Gastrocnemius medialis (tissue), 4 donors: Measurements from ENCODE around the gene ITIH5. TPM values are rescaled to one million over a fixed set of nuclear protein-coding genes. Genes with fewer than 3 reads are reported as not detected.

Experiments
- ATAC-seq, 2 donors: fragments of 150-250 bp; one replicate each; pipeline ENCODE4 v1.9.1; 2016
- DNase-seq, 2 donors: peaks; one replicate each; pipeline ENCODE4 v3.0.0-alpha.2; 2019
- H3K27ac ChIP-seq, 4 donors: fragments of 200-600 bp; sonication (generic); 1 replicate in 1 of 4; 2 replicates in 3 of 4; pipeline ENCODE4 v1.5.1; 2016 to 2018; ENCODE audit warnings: mild to moderate bottlenecking in 2 of 4, moderate library complexity in 1 of 4
- H3K27me3 ChIP-seq, 3 donors: fragments of 200-600 bp; sonication (generic) in 2 of 3; 1 replicate in 1 of 3; 2 replicates in 2 of 3; pipeline versions ENCODE4 v1.5.1 to v1.6.0; 2016 to 2019; ENCODE audit warnings: mild to moderate bottlenecking in 1 of 3, moderate library complexity in 1 of 3
- H3K36me3 ChIP-seq, 2 donors: fragments of 200-600 bp; sonication (generic) in 1 of 2; one replicate each; pipeline ENCODE4 v1.5.1; 2017 to 2018
- H3K4me1 ChIP-seq, 2 donors: fragments of 200-600 bp; sonication (generic) in 1 of 2; one replicate each; pipeline ENCODE4 v1.5.1; 2016 to 2017; ENCODE audit warnings: mild to moderate bottlenecking in 2 of 2
- H3K4me3 ChIP-seq, 4 donors: fragments of 200-600 bp; sonication (generic) in 3 of 4; 1 replicate in 1 of 4; 2 replicates in 3 of 4; pipeline ENCODE4 v1.5.1; 2016 to 2019; ENCODE audit warnings: mild to moderate bottlenecking in 2 of 4
- H3K9me3 ChIP-seq, 3 donors: fragments of 200-600 bp; sonication (generic) in 2 of 3; 1 replicate in 1 of 3; 2 replicates in 2 of 3; pipeline ENCODE4 v1.5.1; 2016 to 2019
- CTCF ChIP-seq, 5 experiments: fragments of 450-650 bp in 3 of 5; fragments of 200-600 bp in 2 of 5; sonication (generic) in 2 of 5; IDR thresholded peaks in 4 of 5; conservative IDR thresholded peaks in 1 of 5; 1 replicate in 4 of 5; 2 replicates in 1 of 5; pipeline ENCODE4 v1.5.1; 2016 to 2019; ENCODE audit warnings: antibody characterized with exemption in 5 of 5, mild to moderate bottlenecking in 3 of 5, moderate library complexity in 3 of 5
- POLR2A ChIP-seq, 2 donors: fragments of 450-650 bp; IDR thresholded peaks; one replicate each; pipeline ENCODE4 v1.6.1; 2017; ENCODE audit warnings: antibody characterized with exemption in 2 of 2, mild to moderate bottlenecking in 2 of 2, moderate library complexity in 2 of 2
- in situ Hi-C, 4 donors: fragments of 200-750 bp; cut with MboI; loops; one replicate each; pipeline versions ENCODE4 v1.15.0 to v1.8.0; 2017; ENCODE audit warnings: low sequenced_read_pairs in 4 of 4
- intact Hi-C: fragments of 100-400 bp; cut with DNase I; formaldehyde crosslinking; loops from one replicate; pipeline ENCODE4 v1.15.1; 2023; ENCODE audit warnings: low total_unique reads
- total RNA-seq, 4 donors: library from RNA; depleted of rRNA; stranded (reverse); fragments of >200 nt; gene quantifications; one replicate each; pipeline versions ENCODE4 v1.1.0 to v1.2.3, GENCODE V29; 2016

ITIH5 gene
- total RNA-seq, 4 donors from 2014 or later = 3.9 to 14.0 (median 6.9) TPM

- ATAC-seq = no peak
Observed at GRCh38 chr10:7635408-7636125, 31.2 kb downstream of the ITIH5 start.

GRCh38 chr10:7634142-7634894 is 32.4 kb downstream of the ITIH5 start:
- Histone ChIP-seq H3K27me3 (no peaks in the 10 kb centered on the region), H3K27ac (peak overlapping the region; percentile 41 to 62 (median 50)), H3K4me3 (no peak overlapping the region), H3K4me1 (no peaks in the 10 kb centered on the region), H3K36me3 (no peaks in the 10 kb centered on the region), H3K9me3 (no peaks in the 10 kb centered on the region)
- intact Hi-C loops = no loop called here
- in situ Hi-C loops = no loop called here
- DNase-seq (peak; percentile 12 to 31), ATAC-seq (peak; percentile 53 to 80)
- no peak for TF ChIP-seq POLR2A (IDR thresholded peaks at IDR 0.05)
- no peak for TF ChIP-seq CTCF (IDR thresholded peaks at IDR 0.05 in 4 of 5, conservative IDR thresholded peaks at IDR 0.05 in 1 of 5)

More at GRCh38 chr10:7635408-7636125, 31.2 kb downstream of the ITIH5 start:
- Histone ChIP-seq H3K27ac (peak overlapping the region in 3 of 4 donors; percentile 41 to 59 (median 42)), H3K27me3 (no peaks in the 10 kb centered on the region), H3K4me1 (no peaks in the 10 kb centered on the region), H3K36me3 (no peaks in the 10 kb centered on the region), H3K4me3 (no peak overlapping the region), H3K9me3 (no peaks in the 10 kb centered on the region)
- TF ChIP-seq CTCF (IDR thresholded peaks at IDR 0.05 in 4 of 5, conservative IDR thresholded peaks at IDR 0.05 in 1 of 5) (no peak), POLR2A (IDR thresholded peaks at IDR 0.05) (no peak)
- DNase-seq = no peak
- in situ Hi-C loops (no loop called here), intact Hi-C loops (no loop called here)

GRCh38 chr10:7626283-7626682 is 40.5 kb downstream of the ITIH5 start:
- H3K9me3 ChIP-seq = no peaks in the 10 kb centered on the region
- DNase-seq (no peak), ATAC-seq (no peak)
- no peaks in the 10 kb centered on the region for H3K36me3 ChIP-seq
- H3K27me3 ChIP-seq = no peaks in the 10 kb centered on the region
- in situ Hi-C loops (no loop called here), intact Hi-C loops (no loop called here)
- no peaks in the 10 kb centered on the region for H3K4me1 ChIP-seq
- no peak overlapping the region for H3K4me3 ChIP-seq
- peak overlapping the region in 1 of 4 donors; percentile 31 for H3K27ac ChIP-seq
- TF ChIP-seq POLR2A (IDR thresholded peaks at IDR 0.05) (no peak), CTCF (IDR thresholded peaks at IDR 0.05 in 4 of 5, conservative IDR thresholded peaks at IDR 0.05 in 1 of 5) (no peak)

- Histone ChIP-seq H3K9me3 (no peaks in the 10 kb centered on the region), H3K27me3 (no peaks in the 10 kb centered on the region), H3K27ac (peak overlapping the region in 1 of 4 donors; percentile 31), H3K36me3 (no peaks in the 10 kb centered on the region), H3K4me1 (no peaks in the 10 kb centered on the region), H3K4me3 (no peak overlapping the region)
- ATAC-seq (peak; percentile 54 to 58), DNase-seq (peak in 1 of 2 donors; percentile 38)
- TF ChIP-seq POLR2A (IDR thresholded peaks at IDR 0.05) (no peak), CTCF (IDR thresholded peaks at IDR 0.05 in 4 of 5, conservative IDR thresholded peaks at IDR 0.05 in 1 of 5) (no peak)
- intact Hi-C loops = no loop called here
- in situ Hi-C loops = no loop called here
Observed at GRCh38 chr10:7625836-7626235, 40.9 kb downstream of the ITIH5 start.
